Gastroesophageal sphincter (tissue), 4 donors: ENCODE measurements around the gene TOMM7. TPM values are rescaled to one million over a fixed set of nuclear protein-coding genes. Genes with fewer than 3 reads are reported as not detected.

Experiments used
- ATAC-seq: fragments of 150-250 bp; one replicate; pipeline ENCODE4 v1.9.1; 2016; ENCODE audit warnings: mild to moderate bottlenecking, moderate library complexity
- H3K27ac ChIP-seq, 4 donors: fragments of 200-600 bp; sonication (generic) in 3 of 4; 1 replicate in 3 of 4; 2 replicates in 1 of 4; pipeline ENCODE4 v1.5.1; 2016 to 2019
- H3K27me3 ChIP-seq: fragments of 200-600 bp; sonication (generic); one replicate; pipeline ENCODE4 v1.5.1; 2019
- H3K36me3 ChIP-seq, 2 donors: fragments of 200-600 bp; sonication (generic); one replicate each; pipeline ENCODE4 v1.5.1; 2019; ENCODE audit warnings: control low read depth in 1 of 2
- H3K4me1 ChIP-seq, 3 donors: fragments of 200-600 bp; sonication (generic); 1 replicate in 2 of 3; 2 replicates in 1 of 3; pipeline ENCODE4 v1.5.1; 2016 to 2019; ENCODE audit warnings: control low read depth in 2 of 3
- H3K4me3 ChIP-seq, 2 donors: fragments of 200-600 bp; sonication (generic); one replicate each; pipeline ENCODE4 v1.5.1; 2019; ENCODE audit warnings: mild to moderate bottlenecking in 1 of 2, moderate library complexity in 1 of 2
- H3K9me3 ChIP-seq, 3 donors: fragments of 200-600 bp; sonication (generic); one replicate each; pipeline ENCODE4 v1.5.1; 2017 to 2019; ENCODE audit warnings: control low read depth in 2 of 3
- CTCF ChIP-seq, 4 experiments: fragments of 200-600 bp in 2 of 4; fragments of 450-650 bp in 2 of 4; sonication (generic) in 1 of 4; IDR thresholded peaks; one replicate each; pipeline ENCODE4 v1.5.1; 2017 to 2019; ENCODE audit warnings: antibody characterized with exemption in 4 of 4, mild to moderate bottlenecking in 2 of 4, moderate library complexity in 2 of 4
- EP300 ChIP-seq: sonication (generic); formaldehyde crosslinking; IDR thresholded peaks from one replicate; pipeline ENCODE4 v1.6.1; 2017; ENCODE audit warnings: antibody characterized with exemption, mild to moderate bottlenecking
- POLR2A ChIP-seq, 2 donors: fragments of 450-650 bp; IDR thresholded peaks; one replicate each; pipeline ENCODE4 v1.6.1; 2017; ENCODE audit warnings: antibody characterized with exemption in 2 of 2, mild to moderate bottlenecking in 2 of 2, moderate library complexity in 1 of 2
- POLR2AphosphoS5 ChIP-seq: sonication (generic); formaldehyde crosslinking; IDR thresholded peaks from one replicate; pipeline ENCODE4 v1.6.1; 2017; ENCODE audit warnings: antibody characterized with exemption
- WGBS, 2 donors: methylation state at CpG; one replicate each; pipeline ENCODE4 v1.1.5; 2018; ENCODE audit warnings: low coverage in 1 of 2; 5-methylcytosine and 5-hydroxymethylcytosine counted together
- total RNA-seq, 4 donors: library from RNA; depleted of rRNA; stranded (reverse); fragments of >200 nt; gene quantifications; one replicate each; pipeline ENCODE4 v1.1.0, GENCODE V29; 2016

TOMM7 gene
- 100 to 1,000 TPM; 121 to 340 (median 231) TPM for total RNA-seq

- H3K27ac ChIP-seq: peak within 1 kb of the TSS; percentile 82 to 90 (median 86)
- no peaks in the 10 kb centered on the region for H3K9me3 ChIP-seq
- peak; percentile 95 for ATAC-seq
- peaks cover 0 to 37% (median 8%) of the 10 kb centered on the region in 3 donors for H3K4me1 ChIP-seq
- H3K36me3 ChIP-seq: peaks cover 0 to 10% of the 10 kb centered on the region in 2 donors
- peak within 1 kb of the TSS; percentile 89 to 99 for H3K4me3 ChIP-seq
- peaks cover 1% of the 10 kb centered on the region for H3K27me3 ChIP-seq
- peak; percentile 31 to 83 (median 70) for TF ChIP-seq CTCF (IDR thresholded peaks at IDR 0.05)
- no peak for TF ChIP-seq EP300
- peak; percentile 37 to 59 for TF ChIP-seq POLR2A (IDR thresholded peaks at IDR 0.05)
- peak; percentile 89 for TF ChIP-seq POLR2AphosphoS5
- WGBS, 2 donors: 0% methylated on average over 3 to 26 of the region's 38 CpGs
Observed at GRCh38 chr7:22822486-22823141, at the start of gene TOMM7. Gene TOMM7, minus strand, starts transcription at chr7:22822849. Its CDS starts 70 bp downstream, at chr7:22822779.

- H3K9me3 ChIP-seq: no peaks in the 10 kb centered on the region
- H3K27ac ChIP-seq: no peak overlapping the region
- peaks cover 0 to 10% (median 5%) of the 10 kb centered on the region in 3 donors for H3K4me1 ChIP-seq
- peaks cover 0 to 15% of the 10 kb centered on the region in 2 donors for H3K36me3 ChIP-seq
- H3K4me3 ChIP-seq: no peak overlapping the region
- no peak for TF ChIP-seq EP300
- no peak for ATAC-seq
- H3K27me3 ChIP-seq: no peaks in the 10 kb centered on the region
- WGBS, 2 donors: 67 to 81% methylated on average over 4 to 7 of the region's 7 CpGs
Observed at GRCh38 chr7:22872096-22872807, 49.6 kb upstream of the TOMM7 start.

GRCh38 chr7:22871661-22872060 is 49.0 kb upstream of the TOMM7 start:
- no peaks in the 10 kb centered on the region for H3K9me3 ChIP-seq
- peaks cover 0 to 10% (median 6%) of the 10 kb centered on the region in 3 donors for H3K4me1 ChIP-seq
- no peak for TF ChIP-seq POLR2AphosphoS5
- no peak for TF ChIP-seq POLR2A (IDR thresholded peaks at IDR 0.05)
- TF ChIP-seq EP300: no peak
- no peak for TF ChIP-seq CTCF (IDR thresholded peaks at IDR 0.05)
- no peaks in the 10 kb centered on the region for H3K27me3 ChIP-seq
- H3K4me3 ChIP-seq: no peak overlapping the region
- H3K36me3 ChIP-seq: peaks cover 0 to 15% of the 10 kb centered on the region in 2 donors
- ATAC-seq: no peak
- H3K27ac ChIP-seq: no peak overlapping the region

- 90 to 100% methylated on average over 1 of the region's 1 CpG for WGBS, 2 donors
- peak overlapping the region in 1 of 4 donors; percentile 73 for H3K27ac ChIP-seq
- no peak for ATAC-seq
Observed at GRCh38 chr7:22868509-22868908, 45.9 kb upstream of the TOMM7 start.

More at GRCh38 chr7:22868509-22868908, 45.9 kb upstream of the TOMM7 start:
- Histone ChIP-seq H3K36me3 (peaks cover 0 to 15% of the 10 kb centered on the region in 2 donors), H3K9me3 (no peaks in the 10 kb centered on the region), H3K4me3 (no peak overlapping the region), H3K27me3 (no peaks in the 10 kb centered on the region), H3K4me1 (peaks cover 0 to 27% (median 23%) of the 10 kb centered on the region in 3 donors)
- TF ChIP-seq CTCF (IDR thresholded peaks at IDR 0.05) (no peak), POLR2A (IDR thresholded peaks at IDR 0.05) (no peak), EP300 (no peak), POLR2AphosphoS5 (no peak)
